NCI-H345 treated with DMSO at 0.1 percent for 48 hours (cell line): ENCODE data around the gene PROP1.
"Not testable (repeated sequence)": the region's sequence is repeated elsewhere in the genome, so short reads cannot be mapped to it uniquely, and the experiment has no call there.

ENCODE experiments used
- DNase-seq: peaks from one replicate; lab custom pipeline; 2025; ENCODE audit not compliant: unreplicated experiment; lab: John Stamatoyannopoulos, UW

The PROP1 gene

DNA sequence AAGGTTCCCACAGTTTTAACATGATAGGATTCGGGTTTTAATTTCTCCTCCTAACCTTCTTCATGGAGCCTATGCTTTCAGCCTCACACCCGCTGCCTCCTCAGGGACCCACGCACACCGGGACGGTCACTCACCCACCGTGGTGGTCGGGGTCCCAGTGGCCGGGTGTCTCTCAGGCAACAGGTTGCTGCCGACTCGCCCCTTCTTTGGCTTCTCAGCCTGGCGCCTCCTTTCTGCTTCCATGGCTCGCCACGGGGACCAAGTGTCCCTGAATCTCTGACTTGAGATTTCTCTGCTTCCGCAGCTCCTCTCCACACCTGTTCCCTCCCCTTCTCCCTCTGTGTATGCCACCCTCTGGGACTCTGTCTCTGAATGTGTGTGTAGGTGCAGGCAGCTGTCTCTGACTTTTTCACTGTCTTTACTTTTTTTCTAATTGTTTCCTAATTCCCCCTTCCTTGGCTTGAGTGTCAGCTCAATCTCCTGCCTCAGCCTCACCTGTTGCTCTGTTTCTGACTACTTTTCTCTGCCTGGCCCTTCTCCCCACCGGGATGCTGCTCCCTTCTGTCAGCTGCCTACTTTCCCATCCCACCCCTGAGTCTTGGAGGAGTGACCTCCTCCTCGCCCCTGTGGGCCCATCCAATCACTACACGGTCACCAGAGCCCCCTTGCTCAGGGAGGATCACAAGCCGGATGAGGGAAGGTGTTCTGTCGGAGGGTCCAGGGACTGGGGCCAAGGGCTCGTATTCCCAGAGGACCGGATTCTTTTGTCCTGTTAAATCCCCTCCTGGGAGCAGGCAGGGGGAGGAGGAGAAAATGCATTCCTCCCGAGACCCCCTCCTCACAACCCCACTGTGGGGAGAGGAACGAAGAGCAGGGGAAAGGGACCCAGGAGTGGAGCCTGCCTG lies at the start of gene PROP1:
Gene PROP1, minus strand, starts transcription at position 552 of the 905 bp plus-strand sequence. Its CDS starts 309 bp downstream, at position 243.
- DNase-seq: no peak

DNA sequence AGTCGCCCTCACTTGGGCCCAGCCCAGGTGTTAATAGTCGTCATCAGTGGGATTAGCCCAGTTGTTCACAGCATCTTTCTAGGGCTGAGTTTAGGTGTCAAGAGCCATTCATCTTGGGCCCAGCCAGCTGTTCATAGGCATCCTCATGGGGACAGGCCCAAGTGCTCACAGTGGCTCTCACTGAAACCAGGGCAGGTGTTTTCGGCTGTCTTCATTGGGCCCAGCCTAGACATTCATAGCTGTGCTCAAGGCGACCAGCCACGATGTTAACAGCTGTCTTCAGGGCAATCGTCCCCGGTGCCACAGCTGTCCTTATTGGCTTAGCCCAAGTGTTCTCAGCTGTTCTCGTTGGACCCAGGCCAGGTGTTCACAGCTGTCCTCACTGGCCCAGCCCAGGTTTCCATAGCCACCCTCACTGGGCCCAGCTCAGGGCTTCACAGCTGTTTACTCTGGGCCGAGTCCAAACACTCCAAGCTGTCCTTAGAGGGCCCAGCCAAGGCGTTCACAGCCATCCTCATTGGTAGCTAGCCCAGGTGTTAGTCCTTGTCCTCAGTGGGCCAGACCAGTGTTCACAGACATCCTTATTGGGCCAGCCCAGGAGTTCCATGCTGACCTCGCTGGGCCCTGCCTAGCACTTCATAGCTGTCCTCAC lies 23.5 kb upstream of the PROP1 start:
- not testable (repeated sequence) for DNase-seq

DNA sequence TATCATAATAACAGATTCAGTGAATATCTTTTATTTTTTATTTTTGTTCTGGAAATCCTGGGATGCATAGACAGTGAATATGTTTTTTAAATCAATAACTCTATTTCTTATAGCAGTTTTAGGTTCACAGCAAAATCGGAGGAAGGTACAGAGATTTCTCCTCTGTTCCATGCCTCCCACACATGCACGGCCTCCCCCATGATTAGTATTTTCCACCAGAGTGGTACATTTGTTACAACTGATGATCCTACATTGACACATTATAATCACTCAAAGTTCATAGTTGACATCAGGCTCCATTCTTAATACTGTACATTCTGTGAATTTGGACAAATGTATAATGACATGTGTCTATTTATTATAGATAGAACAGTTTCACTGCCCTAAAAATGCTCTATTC lies 16.7 kb upstream of the PROP1 start:
- not testable (repeated sequence) for DNase-seq

DNA sequence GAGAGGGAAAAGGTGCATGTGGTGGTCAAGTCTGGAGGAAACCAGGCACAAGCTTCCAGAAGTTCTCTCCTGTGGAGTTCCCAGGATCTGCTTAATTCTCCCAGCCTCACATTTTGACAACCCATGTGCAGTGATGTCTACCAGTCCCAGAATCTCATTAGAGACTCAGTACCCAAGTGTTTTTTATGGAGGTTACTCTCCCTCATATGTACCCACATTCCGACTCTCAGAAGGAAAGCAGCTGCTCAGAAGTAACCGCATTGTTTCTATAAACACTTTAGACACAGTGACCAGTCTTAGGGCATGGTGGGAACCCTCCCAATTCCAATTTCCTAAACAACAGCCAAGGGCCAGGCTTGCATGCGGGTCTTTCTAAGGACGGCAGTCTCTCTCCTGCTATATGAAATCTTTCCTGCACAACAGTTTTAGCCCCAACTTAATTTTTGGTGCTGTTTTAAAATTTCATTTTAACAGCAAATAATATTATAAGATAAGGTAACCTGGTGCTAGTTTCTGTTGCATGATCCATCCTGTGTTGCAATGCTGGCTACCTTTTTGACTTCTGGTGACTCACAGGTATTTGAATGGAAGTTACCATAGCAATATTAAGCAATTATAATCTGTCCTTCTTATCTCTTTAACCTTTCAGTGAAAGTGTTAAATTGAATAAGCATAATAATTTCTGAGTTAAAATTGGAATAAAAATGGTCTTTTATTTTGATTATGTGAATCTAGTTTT lies 15.9 kb upstream of the PROP1 start:
- DNase-seq: not testable (repeated sequence)

DNA sequence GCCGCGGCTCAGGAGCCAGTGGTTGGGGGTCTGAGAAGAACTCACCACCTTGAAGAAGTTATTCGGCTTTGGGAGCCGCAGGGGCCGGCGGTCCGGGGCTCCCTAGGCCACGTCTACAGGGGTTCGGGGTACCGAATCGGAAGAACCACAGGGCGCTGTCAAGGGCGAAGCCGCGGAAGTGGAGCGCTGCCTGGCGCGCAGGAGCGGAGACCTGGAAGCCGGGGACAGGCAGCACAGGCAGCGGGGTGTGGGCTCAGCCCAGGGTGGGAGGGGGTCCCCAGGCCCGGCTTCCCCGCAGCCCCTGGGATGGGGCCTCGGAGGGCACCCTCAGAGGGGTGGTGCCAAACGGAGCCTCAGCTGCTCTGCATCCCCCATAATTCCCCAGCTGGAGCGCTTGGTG lies 11.2 kb upstream of the PROP1 start:
- not testable (repeated sequence) for DNase-seq

DNA sequence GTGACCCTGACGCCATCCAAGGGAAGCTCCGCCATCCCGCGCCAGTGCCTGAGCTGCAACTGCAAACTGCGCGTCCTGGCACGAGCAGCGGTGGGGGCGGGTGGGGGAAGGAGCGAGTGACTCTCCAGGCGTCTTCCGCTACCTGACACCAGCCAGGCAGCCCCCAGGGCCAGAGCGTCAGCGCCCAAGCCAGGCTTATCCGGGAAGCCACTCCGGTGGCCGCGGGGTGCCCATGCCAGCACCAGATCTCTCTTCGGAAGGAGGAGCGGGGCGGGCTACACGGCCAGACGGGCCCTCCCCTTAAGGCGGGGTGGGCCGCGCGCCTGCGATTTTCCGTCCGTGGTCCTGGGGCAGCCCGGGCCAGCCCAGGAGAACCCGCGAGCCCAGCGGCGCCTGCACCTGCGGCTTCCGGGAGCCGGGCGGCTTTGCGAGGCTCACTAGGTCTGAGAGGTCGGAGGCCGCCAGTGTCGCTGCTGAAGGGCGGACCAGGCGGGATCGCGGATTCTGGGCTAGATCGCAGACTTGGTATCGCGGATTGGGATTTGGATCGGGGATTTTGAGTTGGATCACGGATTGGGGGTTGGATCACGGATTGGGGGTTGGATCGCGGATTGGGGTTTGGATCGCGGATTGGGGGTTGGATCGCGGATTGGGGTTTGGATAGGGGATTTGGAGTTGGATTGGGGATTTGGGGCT lies 10.6 kb upstream of the PROP1 start:
- DNase-seq: not testable (repeated sequence)

DNA sequence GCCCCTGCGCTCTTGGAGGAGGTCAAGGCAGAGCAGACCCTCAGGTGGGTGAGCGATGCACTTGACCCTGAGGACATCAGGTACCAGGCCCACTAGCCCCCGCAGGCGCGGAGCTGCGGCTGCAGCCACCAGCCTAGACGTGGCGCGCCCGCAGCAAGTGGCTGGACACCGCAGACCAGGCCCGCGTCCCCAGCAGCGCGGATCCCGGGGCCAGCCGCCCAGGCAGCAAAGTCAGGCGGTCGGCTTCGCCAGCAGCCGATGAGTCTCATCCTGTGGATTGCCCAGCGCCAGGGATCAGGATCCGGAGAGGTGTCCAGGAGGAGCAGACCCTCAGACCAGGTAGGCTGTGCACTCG lies 10.1 kb upstream of the PROP1 start:
- not testable (repeated sequence) for DNase-seq

DNA sequence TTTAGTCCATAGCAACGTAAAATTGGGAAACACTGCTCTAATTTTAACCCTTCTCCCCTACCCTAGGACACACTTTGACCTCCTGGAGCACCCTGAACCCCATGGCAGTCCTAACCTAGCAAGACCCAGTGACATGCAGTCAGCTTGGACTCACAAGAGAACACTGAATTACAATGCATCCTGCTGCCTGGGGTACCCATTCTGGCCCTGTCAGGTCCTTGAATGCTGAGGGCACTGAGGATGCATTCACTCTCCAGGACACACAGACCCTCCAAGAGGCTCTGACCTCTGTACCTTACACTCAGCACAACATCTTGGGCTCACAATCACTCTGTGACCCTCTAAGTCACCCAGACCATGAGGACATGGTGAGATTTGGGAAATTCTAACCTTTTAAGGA lies 1.8 kb upstream of the PROP1 start:
- DNase-seq: no peak

DNA sequence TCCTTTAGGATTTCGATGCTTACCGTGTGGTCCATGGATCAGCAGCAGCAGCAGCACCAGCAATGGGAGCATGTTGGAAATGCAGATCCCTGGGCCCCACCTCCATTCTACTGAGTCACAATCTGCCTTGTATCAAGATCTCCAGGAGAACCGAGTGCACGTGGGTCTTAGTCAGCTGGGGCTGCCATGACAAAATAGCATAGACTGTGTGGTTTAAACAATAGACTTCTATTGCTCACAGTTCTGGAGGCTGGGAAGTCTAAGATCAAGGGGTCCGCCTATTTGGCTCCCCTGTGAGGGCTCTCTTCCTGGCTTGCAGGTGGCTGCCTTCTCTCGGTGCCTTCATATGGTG lies 1.3 kb upstream of the PROP1 start:
- no peak for DNase-seq

DNA sequence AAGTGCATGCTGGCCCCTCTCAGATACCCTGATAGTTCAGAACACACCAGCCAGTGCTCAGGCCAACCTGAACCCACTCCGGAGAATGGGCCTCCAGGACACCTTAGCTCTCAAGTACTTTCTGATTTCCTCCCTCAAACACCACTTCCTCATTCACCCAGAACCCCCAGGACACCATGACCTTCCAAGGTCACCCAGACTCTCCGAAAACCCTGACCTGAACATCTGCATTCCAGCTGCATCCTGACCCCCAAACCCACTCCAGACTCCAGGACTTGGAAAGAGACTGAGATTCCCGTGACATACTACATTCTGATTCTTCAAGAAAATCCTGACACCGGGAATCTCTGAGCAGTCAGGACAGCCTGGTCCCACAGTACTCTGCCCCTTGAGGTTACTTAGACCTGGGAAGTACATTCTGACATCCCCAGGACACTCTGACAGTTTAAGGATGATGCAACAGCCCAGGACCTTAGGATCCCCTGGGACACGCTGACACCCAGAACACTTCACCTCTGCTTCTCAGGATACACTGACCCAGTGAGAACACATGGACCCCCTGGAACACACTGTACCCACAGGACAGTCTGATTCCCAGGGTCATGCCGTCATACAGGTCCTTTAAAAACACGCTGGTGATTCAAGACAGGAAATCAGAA lies 747 bp upstream of the PROP1 start:
- no peak for DNase-seq

DNA sequence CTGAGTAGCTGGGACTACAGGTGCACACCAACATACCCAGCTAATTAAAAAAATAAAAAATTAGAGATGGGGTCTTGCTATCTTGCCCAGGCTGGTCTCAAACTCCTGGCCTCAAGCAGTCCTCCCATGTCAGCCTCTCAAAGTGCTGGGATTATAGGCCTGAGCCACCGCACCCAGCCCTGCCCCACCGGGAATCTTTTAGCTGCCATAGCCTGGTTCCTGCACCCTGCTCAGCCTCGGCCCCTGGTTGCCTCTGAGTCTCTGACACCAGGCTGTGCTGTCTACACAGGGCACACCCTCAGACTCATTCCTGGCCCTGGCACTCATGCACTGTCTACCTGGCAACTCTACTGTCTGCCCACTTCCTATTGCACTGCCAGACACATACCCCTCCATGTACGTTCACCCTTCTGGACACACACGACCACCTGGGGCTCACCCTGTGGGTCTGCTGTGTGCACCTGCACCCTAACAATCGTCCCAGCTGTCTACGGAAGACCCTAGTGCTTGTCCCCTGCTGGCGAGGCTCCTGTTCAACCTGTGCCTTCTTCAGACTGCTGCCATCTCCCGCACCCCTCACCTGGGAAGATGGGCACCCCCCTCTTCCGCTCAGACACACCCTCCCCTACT lies 1.4 kb downstream of the PROP1 start:
- DNase-seq: peak; percentile 59

DNA sequence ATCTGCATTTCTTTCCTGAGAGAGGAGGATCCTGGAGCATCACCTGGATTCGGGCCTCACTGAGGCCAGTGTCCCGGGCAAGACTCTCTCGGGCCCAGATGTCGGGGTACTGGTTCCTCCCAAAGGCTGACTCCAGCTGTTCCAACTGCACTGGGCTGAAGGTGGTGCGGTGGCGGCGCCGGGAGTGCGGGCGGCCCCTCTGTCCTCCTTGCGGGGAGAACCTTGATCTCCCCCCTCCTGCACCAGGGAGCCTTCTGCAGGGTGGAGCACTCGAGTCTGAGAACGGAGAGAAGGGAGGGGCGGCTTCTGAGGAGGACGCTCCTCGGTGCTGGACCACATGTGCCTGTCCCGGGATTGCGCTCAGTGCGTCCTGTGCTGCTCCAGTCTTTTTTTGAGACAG lies 2.0 kb downstream of the PROP1 start:
- no peak for DNase-seq

DNA sequence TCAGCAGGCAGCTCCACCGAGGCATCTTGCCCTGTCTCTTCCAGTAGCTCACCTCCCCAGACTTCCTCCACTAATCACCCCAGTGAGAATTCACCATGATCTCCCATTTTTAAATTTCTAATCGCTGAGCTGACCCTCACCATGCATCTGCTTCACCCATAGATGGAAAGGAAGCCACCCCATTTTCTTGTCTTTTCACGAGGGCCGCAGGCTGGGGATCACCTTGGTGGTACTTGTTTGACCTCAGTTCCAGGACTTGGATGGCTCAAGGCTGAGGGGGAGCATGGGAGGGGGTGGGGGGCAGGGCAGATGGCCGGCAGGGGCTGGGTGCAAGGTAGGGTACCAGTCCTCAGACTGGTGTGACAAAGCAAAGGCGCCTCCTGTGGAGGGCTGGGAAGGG lies 3.6 kb downstream of the PROP1 start:
- no peak for DNase-seq

DNA sequence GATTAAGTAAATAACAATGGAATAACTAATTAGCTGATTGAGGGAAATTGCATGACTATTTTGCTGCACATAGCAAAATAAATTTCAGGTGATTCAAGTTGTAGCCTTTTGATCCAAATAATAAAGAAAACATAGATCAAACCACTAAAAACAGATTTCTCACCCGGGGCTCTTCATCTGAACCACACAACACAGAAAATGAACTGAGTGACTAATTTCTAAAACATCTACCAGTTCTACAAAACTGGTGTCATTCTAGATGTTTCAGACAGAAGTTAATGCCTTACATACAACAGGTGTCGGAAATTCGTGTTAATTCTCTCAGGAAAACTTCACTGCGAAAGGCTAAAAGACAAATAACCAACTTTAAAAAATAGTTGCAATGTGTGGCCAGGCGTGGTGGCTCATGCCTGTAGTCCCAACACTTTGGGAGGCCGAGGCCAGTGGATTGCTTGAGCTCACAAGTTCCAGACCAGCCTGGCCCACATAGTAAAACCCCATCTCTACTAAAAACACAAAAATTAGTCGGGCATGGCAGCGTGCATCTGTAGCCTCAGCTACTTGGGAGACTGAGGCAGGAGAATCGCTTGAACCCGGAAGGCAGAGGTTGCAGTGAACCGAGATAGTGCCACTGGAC lies 6.9 kb downstream of the PROP1 start:
- DNase-seq: no peak

DNA sequence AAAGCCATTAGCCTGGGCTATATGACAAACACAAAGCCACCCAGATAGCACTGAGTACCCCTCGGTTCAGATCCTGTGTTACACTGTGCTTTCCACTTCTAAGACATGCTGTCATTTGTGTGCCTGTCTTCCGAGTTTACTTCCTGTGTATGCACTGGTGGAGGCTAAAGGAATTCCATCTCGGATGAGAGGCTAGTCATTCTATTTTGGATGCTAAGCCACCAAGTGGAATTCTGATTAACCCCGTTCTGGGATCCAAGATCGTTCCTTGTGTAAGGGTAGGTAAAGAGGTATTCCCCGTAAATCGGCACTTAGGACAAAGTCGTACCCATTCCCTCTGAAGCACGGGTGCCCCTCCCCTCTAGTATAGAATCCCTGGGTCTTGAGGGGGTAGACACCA lies 8.7 kb downstream of the PROP1 start:
- no peak for DNase-seq

DNA sequence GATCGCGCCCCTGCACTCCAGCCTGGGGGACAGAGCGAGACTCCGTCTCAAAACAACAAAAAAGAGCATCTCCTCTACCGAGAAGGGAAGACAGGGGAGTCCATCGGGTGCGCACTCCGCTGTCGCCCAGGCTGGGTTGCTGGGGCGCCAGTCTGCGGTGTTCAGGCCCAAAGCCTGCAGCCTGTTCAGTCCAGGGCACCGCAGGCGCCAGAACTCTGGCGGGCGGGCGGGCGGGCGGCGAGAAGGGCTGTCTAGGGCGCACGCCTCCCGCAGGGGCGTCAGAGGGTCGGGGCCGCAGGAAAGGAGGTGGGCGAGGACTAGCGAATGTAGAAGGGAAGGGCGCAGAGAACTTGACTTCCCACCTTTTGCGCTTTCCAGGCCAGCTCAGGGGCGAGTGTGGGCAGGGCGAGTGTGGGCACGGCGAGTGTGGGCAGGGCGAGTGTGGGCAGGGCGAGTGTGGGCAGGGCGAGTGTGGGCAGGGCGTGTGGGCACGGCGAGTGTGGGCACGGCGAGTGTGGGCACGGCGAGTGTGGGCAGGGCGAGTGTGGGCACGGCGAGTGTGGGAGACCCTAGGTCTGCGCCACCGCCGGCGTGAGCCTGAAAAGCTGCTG lies 10.5 kb downstream of the PROP1 start:
- no peak for DNase-seq

DNA sequence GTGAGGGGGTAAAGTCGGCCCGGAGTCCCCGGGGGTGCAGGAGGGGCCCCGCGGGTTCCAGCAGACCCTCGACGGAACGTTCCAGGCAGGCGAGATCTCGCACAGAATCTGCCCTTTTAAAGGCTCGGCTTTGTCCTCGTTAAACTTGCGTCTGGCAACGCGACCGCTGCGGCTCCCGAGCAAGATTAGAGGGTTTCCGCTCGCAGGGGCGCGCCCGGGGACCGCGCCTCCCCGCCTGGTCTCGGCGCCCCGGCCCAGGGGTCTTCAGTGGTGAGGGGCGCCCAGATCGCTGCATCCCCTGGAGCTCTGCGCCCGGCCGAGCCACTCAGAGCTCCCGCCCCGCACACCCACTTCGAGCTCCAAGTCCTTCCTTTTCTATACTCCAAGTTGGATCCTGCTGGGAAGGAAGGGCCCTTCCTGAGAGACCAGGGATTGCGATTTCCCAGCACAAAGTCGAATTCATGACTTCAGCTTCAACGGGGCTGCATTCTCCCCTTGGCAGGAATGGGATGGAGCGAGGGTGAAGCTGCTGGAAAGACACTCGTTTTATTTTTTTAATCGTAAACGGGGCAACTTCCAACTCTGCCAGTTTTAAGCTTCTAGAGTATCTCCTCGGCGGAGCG lies 11.3 kb downstream of the PROP1 start:
- DNase-seq: no peak

DNA sequence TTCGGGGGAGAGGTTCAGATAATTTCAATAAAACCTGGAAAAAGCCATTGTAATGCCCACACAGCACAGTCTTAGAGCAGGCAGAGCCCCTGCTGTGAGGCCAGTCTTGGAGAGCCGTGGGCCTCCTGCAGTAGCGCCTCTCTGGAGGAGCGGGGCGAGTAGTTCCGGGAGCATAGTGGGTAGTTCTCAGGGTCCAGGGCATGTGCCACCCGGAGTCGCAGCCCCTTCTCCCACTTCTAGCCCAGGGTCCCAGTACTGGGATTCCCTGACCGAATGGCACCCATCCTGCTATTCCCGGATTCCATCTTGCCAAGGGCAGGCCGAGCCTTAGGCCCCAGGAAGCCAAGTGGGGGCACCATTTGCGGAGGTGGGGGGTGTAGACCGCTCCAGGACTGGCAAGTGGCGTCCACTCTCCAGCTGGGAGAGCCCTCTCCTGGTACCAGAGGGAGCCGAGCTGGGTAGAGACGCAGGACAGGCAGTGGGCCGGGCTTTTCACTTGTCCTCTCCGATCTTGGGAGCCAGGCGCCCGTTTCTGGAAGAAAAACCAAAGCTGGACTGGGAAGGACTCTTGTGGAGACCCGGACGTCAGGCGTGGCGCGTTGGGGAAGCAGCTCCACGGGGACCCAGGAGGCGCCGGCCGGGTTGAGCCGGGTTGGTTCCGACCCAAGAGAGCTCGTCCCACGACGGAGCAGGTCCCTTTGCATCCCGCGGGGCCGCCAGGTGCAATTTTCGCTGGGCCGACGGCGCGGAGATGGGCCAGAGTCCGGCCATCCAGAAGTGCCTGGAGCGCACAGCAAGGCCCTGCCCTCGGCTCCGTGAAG lies 12.1 kb downstream of the PROP1 start:
- DNase-seq: no peak
